ENCODE results near the gene HSBP1L1.

Gene HSBP1L1

DNA sequence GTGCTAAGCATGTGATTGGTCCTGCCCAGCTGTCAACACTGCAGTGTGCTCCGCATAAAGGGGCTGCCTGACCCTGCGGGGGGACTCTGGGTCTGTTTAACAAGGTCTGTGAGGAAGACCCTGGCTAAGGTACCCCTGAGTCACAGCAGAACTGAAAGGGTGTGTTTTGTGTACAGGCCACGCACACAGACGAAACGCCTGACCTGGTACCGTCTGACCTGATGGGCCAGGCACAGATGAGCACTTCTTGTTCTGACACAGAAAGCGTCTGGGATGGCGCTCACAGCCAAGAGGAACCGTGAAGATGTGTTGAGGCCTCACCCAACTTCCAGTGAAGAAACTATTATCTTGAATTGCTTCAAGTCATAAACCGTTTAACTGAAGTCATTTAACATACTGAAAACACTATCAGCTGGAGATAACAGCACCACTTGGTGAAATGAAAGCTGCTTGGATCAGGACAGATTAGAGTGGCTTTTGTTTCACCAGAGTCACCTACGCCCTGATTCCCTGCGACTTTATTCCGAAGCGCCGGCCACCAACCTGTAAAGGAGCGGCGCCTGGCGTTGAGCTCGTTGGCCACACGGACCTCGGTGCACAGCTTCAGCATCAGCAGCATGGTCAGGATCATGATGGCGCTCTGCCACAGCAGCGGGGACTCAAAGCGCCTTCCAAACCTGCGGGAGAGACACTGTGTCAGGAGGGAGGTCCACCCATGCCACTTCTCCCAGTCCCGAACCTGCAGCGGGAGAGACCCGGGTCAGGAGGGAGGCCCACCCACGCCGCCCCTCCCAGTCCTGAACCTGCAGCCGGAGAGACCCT, 21.4 kb upstream of the HSBP1L1 start:
- no peak overlapping the region for H3K4me3 ChIP-seq (ENCODE audit: low read depth, low read length)
- TF ChIP-seq, protein P1, sequence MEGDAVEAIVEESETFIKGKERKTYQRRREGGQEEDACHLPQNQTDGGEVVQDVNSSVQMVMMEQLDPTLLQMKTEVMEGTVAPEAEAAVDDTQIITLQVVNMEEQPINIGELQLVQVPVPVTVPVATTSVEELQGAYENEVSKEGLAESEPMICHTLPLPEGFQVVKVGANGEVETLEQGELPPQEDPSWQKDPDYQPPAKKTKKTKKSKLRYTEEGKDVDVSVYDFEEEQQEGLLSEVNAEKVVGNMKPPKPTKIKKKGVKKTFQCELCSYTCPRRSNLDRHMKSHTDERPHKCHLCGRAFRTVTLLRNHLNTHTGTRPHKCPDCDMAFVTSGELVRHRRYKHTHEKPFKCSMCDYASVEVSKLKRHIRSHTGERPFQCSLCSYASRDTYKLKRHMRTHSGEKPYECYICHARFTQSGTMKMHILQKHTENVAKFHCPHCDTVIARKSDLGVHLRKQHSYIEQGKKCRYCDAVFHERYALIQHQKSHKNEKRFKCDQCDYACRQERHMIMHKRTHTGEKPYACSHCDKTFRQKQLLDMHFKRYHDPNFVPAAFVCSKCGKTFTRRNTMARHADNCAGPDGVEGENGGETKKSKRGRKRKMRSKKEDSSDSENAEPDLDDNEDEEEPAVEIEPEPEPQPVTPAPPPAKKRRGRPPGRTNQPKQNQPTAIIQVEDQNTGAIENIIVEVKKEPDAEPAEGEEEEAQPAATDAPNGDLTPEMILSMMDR (IDR thresholded peaks at IDR 0.05; ENCODE audit: insufficient read depth, low read length, missing control alignments), result no peak
- no peak for DNase-seq (ENCODE audit: low read depth, low spot score)
- CTCF ChIA-PET, result interaction anchor here (1.0 to 1.3 kb wide), 2 partner anchors 9 to 215 kb away, joined by 3 read pairs; no protein-coding TSS in a partner anchor
- POLR2A ChIA-PET, result no interaction called here

DNA sequence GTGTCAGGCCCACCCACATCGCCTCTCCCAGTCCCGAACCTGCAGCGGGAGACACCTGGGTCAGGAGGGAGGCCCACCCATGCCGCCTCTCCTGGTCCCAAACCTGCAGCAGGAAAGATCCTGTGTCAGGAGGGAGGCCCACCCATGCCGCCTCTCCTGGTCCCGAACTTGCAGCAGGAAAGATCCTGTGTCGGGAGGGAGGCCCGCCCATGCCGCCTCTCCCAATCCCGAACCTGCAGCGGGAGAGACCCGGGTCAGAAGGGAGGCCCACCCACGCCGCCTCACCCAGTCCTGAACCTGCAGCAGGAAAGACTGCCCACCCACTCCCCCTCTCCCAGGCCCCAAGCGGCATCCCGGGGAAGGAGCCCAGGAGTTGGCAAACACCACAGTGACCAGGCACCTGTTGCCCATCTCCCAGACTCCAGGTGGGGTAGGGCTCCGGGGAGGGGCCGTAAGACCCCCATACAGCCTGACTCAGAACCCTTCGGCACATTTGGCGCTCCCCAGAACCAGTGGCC, 20.8 kb upstream of the HSBP1L1 start:
- TF ChIP-seq, protein P1 (IDR thresholded peaks at IDR 0.05; ENCODE audit: insufficient read depth, low read length, missing control alignments), result no peak
- ChIA-PET POLR2A (no interaction called here), CTCF (interaction anchor here (1.0 to 1.3 kb wide), 2 partner anchors 10 to 214 kb away, joined by 3 read pairs; no protein-coding TSS in a partner anchor)
- DNase-seq (ENCODE audit: low read depth, low spot score), result no peak
- no peak overlapping the region for H3K4me3 ChIP-seq (ENCODE audit: low read depth, low read length)

DNA sequence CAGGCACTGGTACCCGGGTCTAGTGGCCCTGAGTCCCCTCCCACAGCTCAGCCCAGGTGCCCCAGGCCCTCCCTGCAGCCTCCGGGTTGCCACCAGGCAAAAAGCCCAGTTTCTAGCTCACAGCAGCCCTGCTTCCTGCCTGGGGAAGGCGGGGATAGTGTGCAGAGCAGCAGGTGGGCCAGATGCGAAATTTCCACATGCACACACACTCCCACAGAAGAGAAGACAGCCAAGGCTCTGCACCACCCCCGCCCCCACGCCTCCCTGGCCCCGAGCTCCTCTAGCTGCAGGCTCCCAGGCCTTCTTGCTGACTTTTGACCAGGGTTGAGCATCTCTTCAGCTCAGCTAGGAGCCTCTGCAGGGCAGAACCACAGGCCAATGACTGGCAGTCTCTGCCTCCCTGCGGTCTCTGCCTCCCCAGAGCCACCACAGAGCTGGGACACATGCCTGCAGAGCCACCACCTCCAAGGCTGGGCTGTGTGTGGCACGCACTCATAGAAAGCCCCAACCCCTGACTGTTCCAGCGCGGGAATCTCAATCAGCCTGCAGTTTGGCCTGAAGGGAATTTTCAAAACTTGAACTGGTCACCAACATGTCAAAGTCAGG, 20.2 kb upstream of the HSBP1L1 start:
- H3K4me3 ChIP-seq (ENCODE audit: low read depth, low read length), result no peak overlapping the region
- no peak for DNase-seq (ENCODE audit: low read depth, low spot score)
- TF ChIP-seq, protein P1 (IDR thresholded peaks at IDR 0.05; ENCODE audit: insufficient read depth, low read length, missing control alignments), result no peak
- ChIA-PET CTCF (no interaction called here), POLR2A (no interaction called here)

DNA sequence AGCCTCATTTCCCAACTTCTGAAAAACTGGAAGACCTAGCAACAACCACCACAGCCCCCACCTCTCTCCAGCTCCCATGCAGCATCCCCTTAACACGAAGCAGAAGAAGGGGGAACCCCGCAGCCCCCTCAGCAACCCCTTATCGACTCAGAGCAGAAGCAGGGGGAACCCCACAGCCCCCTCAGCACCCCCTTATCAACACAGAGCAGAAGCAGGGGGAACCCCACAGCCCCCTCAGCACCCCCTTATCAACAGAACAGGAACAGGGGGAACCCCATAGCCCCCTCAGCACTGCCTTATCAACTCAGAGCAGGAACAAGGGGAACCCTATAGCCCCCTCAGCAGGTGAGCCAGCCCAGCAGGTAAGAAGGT, 19.7 kb upstream of the HSBP1L1 start:
- POLR2A ChIA-PET, result no interaction called here
- TF ChIP-seq, protein P1 (IDR thresholded peaks at IDR 0.05; ENCODE audit: insufficient read depth, low read length, missing control alignments), result no peak
- H3K4me3 ChIP-seq (ENCODE audit: low read depth, low read length), result no peak overlapping the region
- no peak for DNase-seq (ENCODE audit: low read depth, low spot score)
- CTCF ChIA-PET, result no interaction called here

DNA sequence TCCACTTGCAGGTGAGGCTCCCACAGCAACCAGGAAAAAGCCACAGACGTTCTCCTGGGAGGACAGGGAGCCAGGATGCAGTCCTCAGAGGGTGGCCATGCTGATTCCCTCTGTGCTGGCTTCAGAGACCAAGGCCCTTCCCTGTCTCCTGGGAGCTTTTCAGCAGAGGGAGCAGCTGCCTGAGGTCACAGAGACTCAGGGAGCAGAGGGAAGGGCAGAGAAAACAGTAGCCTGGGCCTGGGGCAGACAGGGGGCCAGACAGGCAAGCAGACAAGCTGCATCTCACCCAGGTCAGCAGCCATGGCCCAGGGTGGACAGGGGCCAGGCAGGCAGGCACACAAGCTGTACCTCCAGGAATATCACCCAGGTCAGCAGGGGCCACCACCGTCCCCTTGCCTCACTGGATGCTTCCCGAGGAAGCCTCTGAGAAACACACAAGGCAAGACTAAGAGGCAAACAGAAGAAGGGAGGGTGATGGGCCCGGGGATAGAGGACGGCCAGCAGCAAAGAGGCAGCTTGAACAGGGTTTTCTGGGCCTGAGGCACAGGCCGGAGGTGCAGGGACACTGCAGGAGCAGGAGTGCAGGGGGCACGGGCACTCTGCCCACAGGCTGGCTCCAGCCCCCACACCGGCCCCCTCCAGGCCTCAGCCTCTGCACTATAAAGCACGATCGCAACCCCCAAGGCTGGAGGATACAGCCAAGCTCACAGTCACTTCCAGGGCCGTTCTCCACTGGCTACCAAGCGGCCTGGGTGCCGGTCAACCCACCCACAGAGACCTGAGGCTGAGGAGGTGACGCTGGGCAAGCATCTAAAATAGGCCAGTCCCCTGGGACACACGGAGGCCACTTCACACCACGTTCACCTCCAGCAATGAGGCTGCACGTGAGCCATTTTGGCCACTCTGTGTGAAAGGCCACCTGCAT, 19.1 kb upstream of the HSBP1L1 start:
- H3K4me3 ChIP-seq (ENCODE audit: low read depth, low read length), result no peak overlapping the region
- ChIA-PET CTCF (interaction anchor here (0.9 kb wide), 1 partner anchor 261 kb away, joined by 4 read pairs; no protein-coding TSS in a partner anchor), POLR2A (no interaction called here)
- TF ChIP-seq, protein P1 (IDR thresholded peaks at IDR 0.05; ENCODE audit: insufficient read depth, low read length, missing control alignments), result no peak
- no peak for DNase-seq (ENCODE audit: low read depth, low spot score)

Data from AG04449 (cell line).